ENCODE results near the gene SF3B4. TPM values are rescaled to one million over a fixed set of nuclear protein-coding genes. Genes with fewer than 3 reads are reported as not detected.

SF3B4 gene
- total RNA-seq, 2 donors from 2014 or later, result 15.0 to 22.1 TPM

DNA sequence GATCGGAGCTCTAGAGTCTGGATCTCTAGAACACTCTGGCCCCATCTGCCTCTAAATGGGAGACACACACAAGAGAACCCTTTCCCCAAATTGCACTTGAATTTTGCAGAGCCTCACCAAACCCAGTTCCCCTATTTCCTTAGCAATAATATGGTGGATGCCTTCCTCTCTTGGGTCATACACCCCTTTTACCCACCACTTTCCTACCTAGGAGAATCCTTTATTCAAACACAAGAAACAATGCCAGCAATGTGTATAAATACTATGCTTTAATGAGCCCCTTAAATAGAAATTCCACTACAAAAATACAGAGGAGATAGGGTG is 760 bp upstream of the SF3B4 start:
- Histone ChIP-seq H3K4me3 (peak overlapping the region; percentile 59 to 76), H3K4me1 (replicated peaks) (peaks cover 13% of the 10 kb centered on the region), H3K9me3 (no peaks in the 10 kb centered on the region), H3K27me3 (replicated peaks; ENCODE audit: insufficient read depth) (no peaks in the 10 kb centered on the region), H3K36me3 (peaks cover 8 to 9% of the 10 kb centered on the region in 2 donors), H3K27ac (peak overlapping the region; percentile 95 to 98)
- no peak for TF ChIP-seq POLR2AphosphoS5 (IDR thresholded peaks at IDR 0.05)
- TF ChIP-seq, protein P1, sequence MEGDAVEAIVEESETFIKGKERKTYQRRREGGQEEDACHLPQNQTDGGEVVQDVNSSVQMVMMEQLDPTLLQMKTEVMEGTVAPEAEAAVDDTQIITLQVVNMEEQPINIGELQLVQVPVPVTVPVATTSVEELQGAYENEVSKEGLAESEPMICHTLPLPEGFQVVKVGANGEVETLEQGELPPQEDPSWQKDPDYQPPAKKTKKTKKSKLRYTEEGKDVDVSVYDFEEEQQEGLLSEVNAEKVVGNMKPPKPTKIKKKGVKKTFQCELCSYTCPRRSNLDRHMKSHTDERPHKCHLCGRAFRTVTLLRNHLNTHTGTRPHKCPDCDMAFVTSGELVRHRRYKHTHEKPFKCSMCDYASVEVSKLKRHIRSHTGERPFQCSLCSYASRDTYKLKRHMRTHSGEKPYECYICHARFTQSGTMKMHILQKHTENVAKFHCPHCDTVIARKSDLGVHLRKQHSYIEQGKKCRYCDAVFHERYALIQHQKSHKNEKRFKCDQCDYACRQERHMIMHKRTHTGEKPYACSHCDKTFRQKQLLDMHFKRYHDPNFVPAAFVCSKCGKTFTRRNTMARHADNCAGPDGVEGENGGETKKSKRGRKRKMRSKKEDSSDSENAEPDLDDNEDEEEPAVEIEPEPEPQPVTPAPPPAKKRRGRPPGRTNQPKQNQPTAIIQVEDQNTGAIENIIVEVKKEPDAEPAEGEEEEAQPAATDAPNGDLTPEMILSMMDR (IDR thresholded peaks at IDR 0.05), result no peak
- no peak for TF ChIP-seq POLR2A (IDR thresholded peaks at IDR 0.05)
- intact Hi-C loops (cut with DNase I), result no loop called here
- DNase-seq (ENCODE audit: low spot score), result no peak
- 0% methylated on average over 1 of the region's 1 CpG for WGBS

DNA sequence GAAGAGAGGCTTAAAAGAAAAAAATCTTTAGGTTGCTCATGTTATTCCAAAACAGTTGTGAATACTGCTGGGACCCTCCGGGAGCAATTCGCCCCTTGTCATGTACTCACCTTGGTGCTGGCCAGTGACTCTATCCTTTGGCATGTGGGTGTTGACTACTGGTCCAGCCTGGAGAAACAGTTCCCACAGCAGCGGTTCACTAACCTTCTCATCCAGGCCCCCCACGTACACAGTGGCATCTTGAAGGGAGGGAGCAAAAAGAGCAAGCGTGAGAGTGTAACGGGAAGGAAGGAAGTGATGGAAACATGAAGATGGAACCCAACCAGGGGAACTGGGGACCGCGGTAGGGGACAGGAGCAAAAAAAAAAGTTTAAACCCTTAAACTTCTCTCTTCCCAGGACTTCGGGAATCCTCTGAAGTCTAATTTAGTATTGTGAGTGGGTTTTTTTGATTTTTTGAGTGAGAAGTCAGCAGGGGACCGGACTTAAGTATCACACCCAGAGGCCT is 494 bp downstream of the SF3B4 start:
- H3K36me3 ChIP-seq, result peaks cover 10 to 15% of the 10 kb centered on the region in 2 donors
- no peak for DNase-seq (ENCODE audit: low spot score)
- no peaks in the 10 kb centered on the region for H3K27me3 ChIP-seq (replicated peaks; ENCODE audit: insufficient read depth)
- H3K4me3 ChIP-seq, result peak overlapping the region; percentile 59 to 76
- H3K4me1 ChIP-seq (replicated peaks), result peaks cover 13% of the 10 kb centered on the region
- intact Hi-C loops (cut with DNase I), result no loop called here
- WGBS, result under 1% methylated on average over 10 of the region's 10 CpGs
- H3K27ac ChIP-seq, result peak overlapping the region; percentile 95 to 98
- TF ChIP-seq, protein P1 (IDR thresholded peaks at IDR 0.05), result no peak
- no peak for TF ChIP-seq POLR2A (IDR thresholded peaks at IDR 0.05)
- no peak for TF ChIP-seq POLR2AphosphoS5 (IDR thresholded peaks at IDR 0.05)
- no peaks in the 10 kb centered on the region for H3K9me3 ChIP-seq

DNA sequence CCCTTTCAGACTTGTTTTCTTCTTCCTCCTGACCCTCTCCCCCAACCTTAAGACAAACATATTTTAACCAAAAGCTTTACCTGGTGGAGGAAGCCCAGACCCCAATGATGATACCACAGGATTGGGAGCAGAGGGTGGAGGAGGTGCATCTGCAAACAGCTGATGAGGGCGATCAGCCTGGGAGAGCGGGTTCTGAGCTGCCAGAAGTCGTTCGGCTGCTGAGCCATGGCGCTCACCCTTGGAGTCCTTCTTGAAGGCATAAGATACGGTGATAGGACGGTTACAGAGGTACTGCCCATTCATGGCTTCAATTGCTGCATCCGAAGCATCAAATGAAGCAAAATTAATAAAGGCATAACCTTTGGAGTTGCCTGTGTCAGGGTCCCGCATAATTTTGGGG is 1.3 kb downstream of the SF3B4 start:
- TF ChIP-seq, protein P1 (IDR thresholded peaks at IDR 0.05), result no peak
- TF ChIP-seq POLR2A (IDR thresholded peaks at IDR 0.05), result no peak
- TF ChIP-seq POLR2AphosphoS5 (IDR thresholded peaks at IDR 0.05), result no peak
- no peak overlapping the region for H3K27ac ChIP-seq
- H3K9me3 ChIP-seq, result no peaks in the 10 kb centered on the region
- H3K36me3 ChIP-seq, result peaks cover 10 to 15% of the 10 kb centered on the region in 2 donors
- H3K27me3 ChIP-seq (replicated peaks; ENCODE audit: insufficient read depth), result no peaks in the 10 kb centered on the region
- 91% methylated on average over 9 of the region's 9 CpGs for WGBS
- H3K4me3 ChIP-seq, result no peak overlapping the region
- peaks cover 10% of the 10 kb centered on the region for H3K4me1 ChIP-seq (replicated peaks)
- DNase-seq (ENCODE audit: low spot score), result no peak
- intact Hi-C loops (cut with DNase I), result no loop called here

DNA sequence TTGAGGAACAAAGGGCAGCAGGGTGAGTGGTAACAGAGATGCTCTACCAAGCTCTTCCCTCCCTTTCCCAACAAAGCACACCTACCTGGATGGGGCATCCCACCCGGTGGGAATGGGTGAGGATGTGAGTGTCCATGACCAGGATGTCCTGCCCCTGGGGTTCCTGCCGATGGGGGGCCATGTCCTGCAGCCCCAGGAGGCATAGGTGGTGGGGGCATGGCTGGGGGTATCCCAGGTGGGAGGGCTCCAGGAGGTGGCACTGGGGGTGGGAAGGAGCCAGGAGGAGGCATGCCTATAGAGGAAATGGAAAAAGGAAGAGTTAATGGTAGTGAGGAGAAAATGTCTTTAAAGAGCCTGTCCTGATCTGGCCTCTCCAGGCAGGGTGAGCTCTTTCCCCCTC is 1.9 kb downstream of the SF3B4 start:
- intact Hi-C loops (cut with DNase I), result no loop called here
- TF ChIP-seq POLR2A (IDR thresholded peaks at IDR 0.05) (no peak), POLR2AphosphoS5 (IDR thresholded peaks at IDR 0.05) (no peak)
- TF ChIP-seq, protein P1 (IDR thresholded peaks at IDR 0.05), result no peak
- Histone ChIP-seq H3K27me3 (replicated peaks; ENCODE audit: insufficient read depth) (no peaks in the 10 kb centered on the region), H3K27ac (no peak overlapping the region), H3K9me3 (no peaks in the 10 kb centered on the region), H3K4me3 (no peak overlapping the region), H3K4me1 (replicated peaks) (peaks cover 10% of the 10 kb centered on the region), H3K36me3 (peaks cover 10 to 15% of the 10 kb centered on the region in 2 donors)
- DNase-seq (ENCODE audit: low spot score), result no peak
- 94% methylated on average over 2 of the region's 2 CpGs for WGBS

DNA sequence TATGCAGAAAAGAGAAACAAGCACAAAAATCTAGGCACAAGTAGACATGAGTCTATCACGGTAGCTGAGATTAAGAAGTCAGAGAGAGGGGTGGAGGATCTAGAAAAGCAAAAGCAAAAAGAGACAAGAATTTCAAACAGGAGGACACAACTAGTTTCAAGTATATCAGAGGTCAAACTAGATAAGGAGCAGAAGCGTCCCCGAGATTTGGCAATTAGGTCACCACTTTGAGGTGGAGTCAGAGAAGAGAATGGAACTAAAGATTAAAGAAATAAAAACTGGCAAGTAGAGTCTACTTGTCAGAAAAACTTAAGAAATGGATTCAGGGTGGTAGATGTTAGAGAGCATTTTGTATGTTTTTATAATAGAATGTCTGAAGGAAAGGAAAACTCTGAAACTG is 2.3 kb downstream of the SF3B4 start:
- DNase-seq (ENCODE audit: low spot score), result no peak
- H3K4me3 ChIP-seq, result no peak overlapping the region
- no peaks in the 10 kb centered on the region for H3K27me3 ChIP-seq (replicated peaks; ENCODE audit: insufficient read depth)
- H3K4me1 ChIP-seq (replicated peaks), result peaks cover 10% of the 10 kb centered on the region
- no peaks in the 10 kb centered on the region for H3K9me3 ChIP-seq
- intact Hi-C loops (cut with DNase I), result no loop called here
- peaks cover 10 to 15% of the 10 kb centered on the region in 2 donors for H3K36me3 ChIP-seq
- no peak overlapping the region for H3K27ac ChIP-seq
- 86% methylated on average over 3 of the region's 3 CpGs for WGBS
- TF ChIP-seq POLR2A (IDR thresholded peaks at IDR 0.05) (no peak), POLR2AphosphoS5 (IDR thresholded peaks at IDR 0.05) (no peak)
- TF ChIP-seq, protein P1 (IDR thresholded peaks at IDR 0.05), result no peak
